Activated T-cell treated with anti-CD3 and anti-CD28 coated beads, Interleukin-2, amount 50 U/mL, for 24 hours (primary cell): Measurements from ENCODE around the gene MGME1.

Source experiments
- DNase-seq: peaks from one replicate; pipeline ENCODE4 v3.0.0-alpha.2; 2020
- H3K27ac Mint-ChIP-seq: 2 replicates; pipeline ENCODE4 v1.8.0; 2020; ENCODE audit warnings: mild to moderate bottlenecking, mixed read lengths
- H3K27me3 Mint-ChIP-seq: 2 replicates; pipeline ENCODE4 v1.8.0; 2020; ENCODE audit warnings: mixed read lengths
- H3K36me3 Mint-ChIP-seq: 2 replicates; pipeline ENCODE4 v1.8.0; 2020; ENCODE audit warnings: low read depth, mixed read lengths
- H3K4me1 Mint-ChIP-seq: 2 replicates; pipeline ENCODE4 v1.8.0; 2020; ENCODE audit warnings: low read depth, mixed read lengths
- H3K4me3 Mint-ChIP-seq: 2 replicates; pipeline ENCODE4 v1.8.0; 2020; ENCODE audit warnings: mild to moderate bottlenecking, moderate library complexity, mixed read lengths
- H3K9me3 Mint-ChIP-seq: 2 replicates; pipeline ENCODE4 v1.8.0; 2020; ENCODE audit warnings: mixed read lengths

Gene MGME1

GRCh38 chr20:17985388-17986018, 16.7 kb downstream of the MGME1 start:
- H3K36me3 Mint-ChIP-seq, result peaks cover 75% of the 10 kb centered on the region

GRCh38 chr20:17987988-17988387, 19.2 kb downstream of the MGME1 start:
- peaks cover 23% of the 10 kb centered on the region for H3K4me1 Mint-ChIP-seq
- DNase-seq, result no peak
- no peak overlapping the region for H3K4me3 Mint-ChIP-seq
- H3K36me3 Mint-ChIP-seq, result peaks cover 72% of the 10 kb centered on the region
- H3K27ac Mint-ChIP-seq, result no peak overlapping the region
- H3K27me3 Mint-ChIP-seq, result no peaks in the 10 kb centered on the region
- H3K9me3 Mint-ChIP-seq, result no peaks in the 10 kb centered on the region

More at GRCh38 chr20:17985388-17986018, 16.7 kb downstream of the MGME1 start:
- H3K9me3 Mint-ChIP-seq, result no peaks in the 10 kb centered on the region
- H3K4me1 Mint-ChIP-seq, result peaks cover 12% of the 10 kb centered on the region
- H3K27me3 Mint-ChIP-seq, result no peaks in the 10 kb centered on the region
- H3K27ac Mint-ChIP-seq, result no peak overlapping the region
- no peak for DNase-seq
- no peak overlapping the region for H3K4me3 Mint-ChIP-seq

- H3K27ac Mint-ChIP-seq, result no peak overlapping the region
- H3K9me3 Mint-ChIP-seq, result no peaks in the 10 kb centered on the region
- peaks cover 29% of the 10 kb centered on the region for H3K4me1 Mint-ChIP-seq
- peaks cover 56% of the 10 kb centered on the region for H3K36me3 Mint-ChIP-seq
- no peak for DNase-seq
- no peaks in the 10 kb centered on the region for H3K27me3 Mint-ChIP-seq
- no peak overlapping the region for H3K4me3 Mint-ChIP-seq
Measured at GRCh38 chr20:17990278-17990972, 21.6 kb downstream of the MGME1 start.

GRCh38 chr20:17992224-17992637, 23.4 kb downstream of the MGME1 start:
- peak; percentile 54 for DNase-seq
- Mint-ChIP-seq H3K4me1 (peaks cover 33% of the 10 kb centered on the region), H3K36me3 (peaks cover 44% of the 10 kb centered on the region), H3K9me3 (no peaks in the 10 kb centered on the region), H3K27ac (peak overlapping the region; percentile 92), H3K27me3 (peaks cover under 1% of the 10 kb centered on the region), H3K4me3 (peak overlapping the region; percentile 39)

GRCh38 chr20:17992847-17993513, 24.2 kb downstream of the MGME1 start:
- peak overlapping the region; percentile 89 for H3K27ac Mint-ChIP-seq
- peaks cover 5% of the 10 kb centered on the region for H3K27me3 Mint-ChIP-seq
- peak overlapping the region; percentile 38 for H3K4me3 Mint-ChIP-seq
- DNase-seq, result no peak
- no peaks in the 10 kb centered on the region for H3K9me3 Mint-ChIP-seq
- peaks cover 27% of the 10 kb centered on the region for H3K4me1 Mint-ChIP-seq
- H3K36me3 Mint-ChIP-seq, result peaks cover 37% of the 10 kb centered on the region

- Mint-ChIP-seq H3K4me3 (no peak overlapping the region), H3K9me3 (no peaks in the 10 kb centered on the region), H3K27me3 (peaks cover 5% of the 10 kb centered on the region), H3K4me1 (peaks cover 26% of the 10 kb centered on the region), H3K36me3 (peaks cover 31% of the 10 kb centered on the region), H3K27ac (peak overlapping the region; percentile 44)
- no peak for DNase-seq
Measured at GRCh38 chr20:17993546-17993945, 24.7 kb downstream of the MGME1 start.

GRCh38 chr20:17995967-17996819, 27.4 kb downstream of the MGME1 start:
- Mint-ChIP-seq H3K9me3 (no peaks in the 10 kb centered on the region), H3K4me1 (peaks cover 26% of the 10 kb centered on the region), H3K27me3 (peaks cover 5% of the 10 kb centered on the region), H3K27ac (no peak overlapping the region), H3K36me3 (peaks cover 9% of the 10 kb centered on the region), H3K4me3 (no peak overlapping the region)
- DNase-seq, result no peak

- Mint-ChIP-seq H3K4me3 (no peak overlapping the region), H3K4me1 (peaks cover 10% of the 10 kb centered on the region), H3K27ac (no peak overlapping the region), H3K9me3 (no peaks in the 10 kb centered on the region), H3K36me3 (no peaks in the 10 kb centered on the region), H3K27me3 (peaks cover 5% of the 10 kb centered on the region)
- no peak for DNase-seq
Measured at GRCh38 chr20:17998446-17998845, 29.6 kb downstream of the MGME1 start.

GRCh38 chr20:17999566-17999965, 30.7 kb downstream of the MGME1 start:
- Mint-ChIP-seq H3K36me3 (no peaks in the 10 kb centered on the region), H3K4me1 (peaks cover 7% of the 10 kb centered on the region), H3K9me3 (no peaks in the 10 kb centered on the region), H3K4me3 (no peak overlapping the region), H3K27ac (no peak overlapping the region), H3K27me3 (peaks cover 5% of the 10 kb centered on the region)
- no peak for DNase-seq

- Mint-ChIP-seq H3K4me1 (peaks cover under 1% of the 10 kb centered on the region), H3K27ac (no peak overlapping the region), H3K4me3 (no peak overlapping the region), H3K27me3 (peaks cover 5% of the 10 kb centered on the region), H3K9me3 (no peaks in the 10 kb centered on the region), H3K36me3 (no peaks in the 10 kb centered on the region)
- DNase-seq, result no peak
Measured at GRCh38 chr20:18001131-18001921, 32.5 kb downstream of the MGME1 start.

- no peak overlapping the region for H3K4me3 Mint-ChIP-seq
- no peak for DNase-seq
- no peaks in the 10 kb centered on the region for H3K36me3 Mint-ChIP-seq
- no peak overlapping the region for H3K27ac Mint-ChIP-seq
- no peaks in the 10 kb centered on the region for H3K27me3 Mint-ChIP-seq
- no peaks in the 10 kb centered on the region for H3K9me3 Mint-ChIP-seq
- no peaks in the 10 kb centered on the region for H3K4me1 Mint-ChIP-seq
Measured at GRCh38 chr20:18003897-18004296, 35.1 kb downstream of the MGME1 start.

- DNase-seq, result no peak
- H3K27ac Mint-ChIP-seq, result no peak overlapping the region
- H3K4me3 Mint-ChIP-seq, result no peak overlapping the region
Measured at GRCh38 chr20:18004384-18005031, 35.7 kb downstream of the MGME1 start.

GRCh38 chr20:18005170-18005989, 36.6 kb downstream of the MGME1 start:
- Mint-ChIP-seq H3K27me3 (no peaks in the 10 kb centered on the region), H3K4me1 (no peaks in the 10 kb centered on the region), H3K4me3 (no peak overlapping the region), H3K9me3 (no peaks in the 10 kb centered on the region), H3K36me3 (no peaks in the 10 kb centered on the region), H3K27ac (no peak overlapping the region)
- DNase-seq, result no peak

More at GRCh38 chr20:18004384-18005031, 35.7 kb downstream of the MGME1 start:
- H3K4me1 Mint-ChIP-seq, result no peaks in the 10 kb centered on the region
- no peaks in the 10 kb centered on the region for H3K36me3 Mint-ChIP-seq
- no peaks in the 10 kb centered on the region for H3K9me3 Mint-ChIP-seq
- no peaks in the 10 kb centered on the region for H3K27me3 Mint-ChIP-seq
